ENCODE data around the gene N4BP2.

Gene N4BP2

GRCh38 chr4:40193578-40193977 lies 136.9 kb downstream of the N4BP2 start:
- DNase-seq, result no peak

- no peak for DNase-seq
Measured at GRCh38 chr4:40194602-40195161, 138.0 kb downstream of the N4BP2 start.

- no peak for DNase-seq
Measured at GRCh38 chr4:40195182-40196177, 138.8 kb downstream of the N4BP2 start.

- DNase-seq, result no peak
Measured at GRCh38 chr4:40196272-40196671, 139.6 kb downstream of the N4BP2 start.

- DNase-seq, result peak; percentile 63
Measured at GRCh38 chr4:40196724-40197281, 140.2 kb downstream of the N4BP2 start, which contains the start of gene RHOH. RHOH (plus strand) TSS chr4:40197031; CDS start chr4:40243387, 46,356 bp downstream.

DNA sequence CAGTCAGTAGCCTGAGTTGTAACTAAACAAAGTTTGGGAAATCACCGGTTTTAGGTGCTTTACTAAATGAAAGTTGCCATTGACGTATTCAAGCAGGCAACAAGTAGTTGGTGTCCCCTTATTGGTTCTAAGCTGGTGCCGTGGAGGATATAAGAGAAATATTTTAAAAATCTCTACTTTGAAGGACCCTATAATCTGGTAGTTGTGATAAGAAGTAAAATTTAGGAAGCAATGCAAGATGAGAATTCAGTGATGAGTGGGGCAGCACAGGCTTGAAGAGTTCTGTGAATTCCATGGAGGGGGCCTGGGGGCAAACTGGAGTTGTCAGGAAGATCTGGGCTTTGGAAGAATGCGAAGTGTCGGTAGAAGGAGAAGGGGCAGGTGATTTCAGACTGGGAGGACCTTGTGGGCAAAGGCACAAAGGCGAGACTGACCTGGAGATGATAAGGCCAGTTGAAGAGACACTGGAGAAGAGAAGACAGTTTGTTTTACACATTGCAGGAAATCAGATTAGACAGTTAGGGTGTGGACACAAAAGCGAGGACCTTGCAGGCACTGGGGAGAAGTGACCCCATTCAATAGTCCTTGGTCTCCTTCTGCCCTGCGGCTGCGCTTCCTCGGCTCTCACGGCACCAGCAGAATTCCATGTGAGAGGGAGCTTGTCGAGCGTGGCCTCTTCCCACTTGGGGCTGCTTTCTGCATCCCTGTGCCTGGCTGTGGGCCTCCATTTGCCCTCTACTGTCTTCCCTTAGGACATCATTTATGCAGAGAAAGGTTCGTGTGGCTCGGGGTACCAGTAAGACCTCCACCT lies 141.4 kb downstream of the N4BP2 start:
- no peak for DNase-seq

GRCh38 chr4:40199179-40199670 lies 142.6 kb downstream of the N4BP2 start:
- DNase-seq, result no peak

- DNase-seq, result peak; percentile 17
Measured at GRCh38 chr4:40199999-40200874, 143.6 kb downstream of the N4BP2 start.

DNA sequence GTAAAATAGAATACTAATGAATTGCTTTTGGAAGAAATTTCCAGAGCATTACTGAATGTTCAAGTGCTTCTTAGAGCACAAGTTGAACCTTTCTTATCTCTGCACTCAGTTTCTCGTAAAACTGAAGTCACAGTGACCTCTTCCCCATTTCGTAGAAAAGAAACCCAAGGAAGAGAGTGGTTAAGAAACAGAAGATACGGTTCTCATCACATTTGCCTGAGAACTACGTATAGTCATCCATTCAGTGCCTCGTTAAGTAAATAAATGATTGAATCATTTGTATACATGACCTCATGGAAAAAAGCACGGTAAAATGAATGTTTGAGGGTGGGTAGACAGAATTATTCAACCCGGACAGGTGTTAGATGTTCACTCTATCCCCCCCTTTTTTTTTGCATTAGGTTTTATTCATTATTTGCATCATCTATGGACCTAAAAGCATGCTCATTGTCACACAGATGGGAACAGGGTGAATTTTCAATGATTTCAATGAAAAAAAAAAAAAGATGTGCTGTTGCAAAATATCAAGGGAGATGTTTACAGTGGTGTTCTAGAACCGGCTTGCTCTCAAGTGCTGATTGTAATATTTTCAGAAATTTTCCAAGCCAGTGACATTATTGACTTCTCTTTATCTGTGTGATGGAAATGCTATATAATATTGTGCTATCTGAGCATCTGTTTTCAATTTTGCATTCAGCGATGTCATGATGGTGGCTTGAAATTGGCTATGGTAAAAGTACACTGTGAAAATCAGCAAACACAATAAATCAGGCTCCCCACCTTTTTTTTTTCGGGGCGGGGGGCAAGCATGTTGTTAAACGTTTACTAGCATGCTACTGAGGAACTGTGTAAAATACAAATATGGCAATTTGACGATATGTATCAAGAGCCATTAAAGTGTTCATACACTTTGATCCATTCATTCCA lies 144.5 kb downstream of the N4BP2 start:
- DNase-seq, result peak; percentile 40

DNA sequence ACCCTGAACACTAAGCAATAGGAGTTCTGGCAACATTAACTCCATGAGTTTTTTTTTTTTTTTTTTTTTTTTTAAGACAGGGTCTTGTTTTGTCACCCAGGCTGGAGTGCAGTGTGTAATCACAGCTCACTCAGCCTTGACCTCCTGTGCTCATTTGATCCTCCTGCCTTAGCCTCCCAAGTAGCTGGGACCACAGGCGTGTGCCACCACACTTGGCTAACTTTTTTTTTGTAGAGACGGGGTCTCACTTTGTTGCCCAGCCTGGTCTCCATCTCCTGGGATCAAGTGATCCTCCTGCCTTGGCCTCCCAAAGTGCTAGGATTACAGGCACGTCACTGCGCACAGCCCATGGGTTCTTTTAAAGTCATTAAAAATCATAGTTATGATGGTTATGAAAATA lies 145.2 kb downstream of the N4BP2 start:
- no peak for DNase-seq

- DNase-seq, result no peak
Measured at GRCh38 chr4:40202474-40202873, 145.8 kb downstream of the N4BP2 start.

DNA sequence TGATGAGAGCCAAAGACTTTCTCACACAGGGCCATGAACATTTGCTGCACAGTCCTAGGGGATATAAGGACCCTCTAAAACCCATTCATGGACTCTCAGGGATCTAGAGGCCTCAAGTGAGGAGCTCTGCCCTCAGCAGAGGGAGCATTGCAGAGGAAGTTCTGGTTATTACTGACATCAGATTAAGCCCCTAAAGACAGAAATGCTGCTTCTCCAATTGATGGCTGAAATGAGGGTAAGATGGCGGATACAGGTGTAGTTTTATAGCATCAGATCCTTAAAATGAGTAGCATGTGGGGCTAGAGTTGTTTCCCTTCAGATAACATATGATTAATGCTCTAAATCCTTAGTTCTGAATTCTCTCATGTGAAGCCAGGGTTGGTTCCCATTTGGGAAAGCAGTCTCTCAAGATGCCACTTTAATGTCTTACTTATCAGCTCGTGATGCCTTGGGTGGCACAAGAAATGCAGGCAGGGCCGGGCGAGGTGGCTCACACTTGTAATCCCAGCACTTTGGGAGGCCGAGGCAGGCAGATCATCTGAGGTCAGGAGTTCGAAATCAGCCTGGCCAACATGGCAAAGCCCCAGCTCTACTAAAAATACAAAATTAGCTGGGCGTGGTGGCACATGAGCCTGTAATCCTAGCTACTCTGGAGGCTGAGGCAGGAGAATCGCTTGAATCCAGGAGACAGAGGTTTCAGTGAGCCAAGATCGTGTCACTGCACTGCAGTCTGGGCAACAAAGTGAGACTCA lies 148.0 kb downstream of the N4BP2 start:
- no peak for DNase-seq

- peak; percentile 46 for DNase-seq
Measured at GRCh38 chr4:40205259-40206198, 148.9 kb downstream of the N4BP2 start.

GRCh38 chr4:40206426-40206825 lies 149.8 kb downstream of the N4BP2 start:
- no peak for DNase-seq
